HepG2 (cell line): ENCODE results near the gene RAI2. TPM values are rescaled to one million over a fixed set of nuclear protein-coding genes. Genes with fewer than 3 reads are reported as not detected.

Experiments
- ATAC-seq: fragments of 200-7000 bp; cut with Tn5 transposase; 3 replicates; pipeline ENCODE4 v1.9.1; 2020; ENCODE audit warnings: mild to moderate bottlenecking, moderate library complexity
- BruUV-seq: library from RNA; stranded (reverse); fragments of 400-500 nt; replicated peaks from 2 replicates; lab custom pipeline; 2021; lab: Mats Ljungman, UMichigan
- CTCF ChIA-PET: fragments of 300-600 bp; formaldehyde crosslinking; extraction: SDS; loops from one replicate; lab custom pipeline; 2021; ENCODE audit warnings: low total read pairs, inconsistent platforms, low intra/inter-chr PET ratio; lab: Yijun Ruan, JAX
- POLR2A ChIA-PET: fragments of 350-600 bp; sonication (Branson Sonifier 250); formaldehyde crosslinking; loops from one replicate; lab custom pipeline; 2020; ENCODE audit warnings: antibody characterized with exemption, inconsistent platforms; lab: Yijun Ruan, JAX
- DNase-seq: peaks from one replicate; pipeline ENCODE4 v3.0.0-alpha.2; 2015; ENCODE audit warnings: low spot score
- FAIRE-seq: peaks from 3 replicates; lab custom pipeline; 2011; peaks lifted over from hg19 to GRCh38; lab: Jason Lieb, UNC
- H2AFZ ChIP-seq: one replicate; pipeline ENCODE4 v1.6.1; 2011; ENCODE audit warnings: low read length, inconsistent platforms
- H3K27ac ChIP-seq: fragments of 300-600 bp; 3 replicates; pipeline ENCODE4 v1.8.0; 2011; ENCODE audit warnings: mixed run types, mild to moderate bottlenecking, mixed read lengths, low read length, inconsistent platforms; ENCODE audit not compliant: insufficient read depth; ENCODE audit errors: extremely low read length
- H3K27me3 ChIP-seq, 2 experiments: fragments of 200-600 bp in 1 of 2; 2 replicates in 1 of 2; 3 replicates in 1 of 2; pipeline versions ENCODE4 v1.6.0 to v1.8.0; 2011; ENCODE audit warnings: low read length in 2 of 2, mild to moderate bottlenecking in 2 of 2, moderate library complexity in 2 of 2, inconsistent platforms in 1 of 2; ENCODE audit not compliant: insufficient read depth in 2 of 2, control insufficient read depth in 1 of 2
- H3K36me3 ChIP-seq, 2 experiments: fragments of 200-600 bp in 1 of 2; replicated peaks in 1 of 2; 2 replicates in 1 of 2; 3 replicates in 1 of 2; pipeline versions ENCODE4 v1.5.1 to v1.8.0; 2011; ENCODE audit warnings: low read length in 2 of 2, inconsistent platforms in 1 of 2; ENCODE audit not compliant: insufficient read depth in 2 of 2, control insufficient read depth in 1 of 2
- H3K4me1 ChIP-seq: 2 replicates; pipeline ENCODE4 v1.5.1; 2012; ENCODE audit warnings: low read length, inconsistent platforms; ENCODE audit not compliant: insufficient read depth
- H3K4me2 ChIP-seq: 2 replicates; pipeline ENCODE4 v1.6.0; 2011; ENCODE audit warnings: low read depth, low read length, inconsistent platforms
- H3K4me3 ChIP-seq, 3 experiments: fragments of 200-600 bp in 1 of 3; sonication (generic), shearing (Covaris generic) in 1 of 3; replicated peaks in 1 of 3; 2 replicates each; pipeline ENCODE4 v1.5.1; 2011 to 2016; ENCODE audit warnings: low read length in 3 of 3, inconsistent platforms in 2 of 3, low read depth in 2 of 3, mild to moderate bottlenecking in 2 of 3, control low read depth in 1 of 3, mixed read lengths in 1 of 3; ENCODE audit not compliant: insufficient read depth in 1 of 3
- H3K79me2 ChIP-seq: one replicate; pipeline ENCODE4 v1.6.1; 2011; ENCODE audit warnings: low read length, inconsistent platforms; ENCODE audit not compliant: insufficient read depth
- H3K9ac ChIP-seq: 2 replicates; pipeline ENCODE4 v1.6.0; 2011; ENCODE audit warnings: mild to moderate bottlenecking, low read depth, low read length, inconsistent platforms; ENCODE audit not compliant: insufficient read depth
- H3K9me3 ChIP-seq: 2 replicates; pipeline ENCODE4 v1.5.1; 2012; ENCODE audit warnings: mild to moderate bottlenecking, low read length
- H4K20me1 ChIP-seq: 2 replicates; pipeline ENCODE4 v1.6.0; 2011; ENCODE audit warnings: inconsistent platforms, mild to moderate bottlenecking, low read length, moderate library complexity; ENCODE audit not compliant: insufficient read depth
- AHR ChIP-seq: IDR thresholded peaks from 2 replicates; pipeline ENCODE4 v1.6.1; 2018; ENCODE audit warnings: missing genetic modification reagents, missing compliant biosample characterization
- ELF4 ChIP-seq: sonication (generic); formaldehyde crosslinking; IDR thresholded peaks from 2 replicates; pipeline ENCODE4 v1.5.0; 2020; ENCODE audit warnings: missing genetic modification reagents, mild to moderate bottlenecking, moderate library complexity, borderline replicate concordance
- MBD4 ChIP-seq: IDR thresholded peaks from 2 replicates; pipeline ENCODE4 v1.6.1; 2012; ENCODE audit warnings: low read length, inconsistent platforms, borderline replicate concordance
- MIER2 ChIP-seq: IDR thresholded peaks from 2 replicates; pipeline ENCODE4 v1.6.1; 2016; ENCODE audit warnings: missing biosample characterization, missing genetic modification reagents
- ZBTB49 ChIP-seq: sonication (generic); formaldehyde crosslinking; IDR thresholded peaks from 2 replicates; pipeline ENCODE4 v1.4.0; 2020; ENCODE audit warnings: missing genetic modification reagents, borderline replicate concordance
- ZFP90 ChIP-seq: sonication (generic); formaldehyde crosslinking; IDR thresholded peaks from 2 replicates; pipeline ENCODE4 v1.8.0; 2022; ENCODE audit warnings: missing genetic modification reagents, mild to moderate bottlenecking, inconsistent platforms, borderline replicate concordance
- ZNF274 ChIP-seq: sonication (generic); formaldehyde crosslinking; IDR thresholded peaks from 2 replicates; pipeline ENCODE4 v1.5.1; 2020; ENCODE audit warnings: mild to moderate bottlenecking, missing genetic modification reagents
- ZNF343 ChIP-seq: sonication (generic); formaldehyde crosslinking; IDR thresholded peaks from 2 replicates; pipeline ENCODE4 v1.4.0; 2020; ENCODE audit warnings: mild to moderate bottlenecking, missing genetic modification reagents
- ZNF713 ChIP-seq: sonication (generic); formaldehyde crosslinking; IDR thresholded peaks from 2 replicates; pipeline ENCODE4 v1.4.0; 2020; ENCODE audit warnings: mild to moderate bottlenecking, missing genetic modification reagents
- ZNF781 ChIP-seq: sonication (generic); formaldehyde crosslinking; IDR thresholded peaks from 2 replicates; pipeline ENCODE4 v1.5.1; 2020; ENCODE audit warnings: borderline replicate concordance, mild to moderate bottlenecking, missing genetic modification reagents; ENCODE audit errors: not compliant biosample characterization
- WGBS: methylation state at CpG from one replicate; pipeline ENCODE4 v1.1.6; 2017; ENCODE audit warnings: low lambda C conversion rate; 5-methylcytosine and 5-hydroxymethylcytosine counted together
- in situ Hi-C: cut with HindIII; loops from 2 replicates; pipeline ENCODE4 v1.10.0; 2017; ENCODE audit warnings: low pct_unique_long_range_greater_than_20kb; ENCODE audit not compliant: extremely low pct_ligation_motif_present
- intact Hi-C: fragments of 100-400 bp; cut with micrococcal nuclease; formaldehyde crosslinking; loops from one replicate; pipeline ENCODE4 v1.10.0; 2022; ENCODE audit not compliant: unreplicated experiment
- polyA plus RNA-seq, 8 experiments: library from polyadenylated mRNA; depleted of rRNA in 3 of 8; stranded (reverse) in 7 of 8; unstranded in 1 of 8; fragments of >200 nt; fragmentation: Illumina TruSeq in 4 of 8; extraction: Trizol in 4 of 8; gene quantifications; 2 replicates each; pipeline versions ENCODE4 v1.2.1 to v1.2.3, GENCODE V29; 2011 to 2016; ENCODE audit warnings: low read depth in 4 of 8, missing spikeins in 1 of 8, mixed read lengths in 1 of 8; ENCODE audit not compliant: insufficient read depth in 1 of 8
- total RNA-seq, 5 experiments: library from RNA; depleted of rRNA; stranded (reverse); fragments of >200 nt; fragmentation: Illumina TruSeq; extraction: Trizol; gene quantifications; 2 replicates each; pipeline ENCODE4 v1.2.3, GENCODE V29; 2016; ENCODE audit warnings: low read depth in 1 of 5
- TF ChIP-seq, protein P1 (sequence below): sonication (generic); formaldehyde crosslinking; IDR thresholded peaks from 2 replicates; pipeline ENCODE4 v1.5.1; 2020; ENCODE audit warnings: missing genetic modification reagents, mild to moderate bottlenecking, borderline replicate concordance
- TF ChIP-seq, protein P2 (sequence below): sonication (generic); formaldehyde crosslinking; IDR thresholded peaks from 2 replicates; pipeline ENCODE4 v1.8.0; 2022; ENCODE audit warnings: mild to moderate bottlenecking, missing genetic modification reagents, moderate library complexity
- TF ChIP-seq, protein P3 (sequence below): sonication (generic); formaldehyde crosslinking; IDR thresholded peaks from 2 replicates; pipeline ENCODE4 v1.4.0; 2020; ENCODE audit warnings: missing genetic modification reagents
- TF ChIP-seq, protein P4 (sequence below): sonication (generic); formaldehyde crosslinking; IDR thresholded peaks from 2 replicates; pipeline ENCODE4 v1.4.0; 2020; ENCODE audit warnings: missing genetic modification reagents

Gene RAI2
- total and polyA plus RNA-seq, 2 of the 13 experiments (the other 11 are each of a cell fraction or from before 2014, with no cell fraction given) = not detected

- TF ChIP-seq, protein P1, sequence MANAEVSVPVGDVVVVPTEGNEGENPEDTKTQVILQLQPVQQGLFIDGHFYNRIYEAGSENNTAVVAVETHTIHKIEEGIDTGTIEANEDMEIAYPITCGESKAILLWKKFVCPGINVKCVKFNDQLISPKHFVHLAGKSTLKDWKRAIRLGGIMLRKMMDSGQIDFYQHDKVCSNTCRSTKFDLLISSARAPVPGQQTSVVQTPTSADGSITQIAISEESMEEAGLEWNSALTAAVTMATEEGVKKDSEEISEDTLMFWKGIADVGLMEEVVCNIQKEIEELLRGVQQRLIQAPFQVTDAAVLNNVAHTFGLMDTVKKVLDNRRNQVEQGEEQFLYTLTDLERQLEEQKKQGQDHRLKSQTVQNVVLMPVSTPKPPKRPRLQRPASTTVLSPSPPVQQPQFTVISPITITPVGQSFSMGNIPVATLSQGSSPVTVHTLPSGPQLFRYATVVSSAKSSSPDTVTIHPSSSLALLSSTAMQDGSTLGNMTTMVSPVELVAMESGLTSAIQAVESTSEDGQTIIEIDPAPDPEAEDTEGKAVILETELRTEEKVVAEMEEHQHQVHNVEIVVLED (CRISPR knock-in tag) = no peak
- no peak for TF ChIP-seq ELF4 (CRISPR knock-in tag)
Observed at GRCh38 chrX:17773221-17773876, 87.7 kb downstream of the RAI2 start (continued).

DNA sequence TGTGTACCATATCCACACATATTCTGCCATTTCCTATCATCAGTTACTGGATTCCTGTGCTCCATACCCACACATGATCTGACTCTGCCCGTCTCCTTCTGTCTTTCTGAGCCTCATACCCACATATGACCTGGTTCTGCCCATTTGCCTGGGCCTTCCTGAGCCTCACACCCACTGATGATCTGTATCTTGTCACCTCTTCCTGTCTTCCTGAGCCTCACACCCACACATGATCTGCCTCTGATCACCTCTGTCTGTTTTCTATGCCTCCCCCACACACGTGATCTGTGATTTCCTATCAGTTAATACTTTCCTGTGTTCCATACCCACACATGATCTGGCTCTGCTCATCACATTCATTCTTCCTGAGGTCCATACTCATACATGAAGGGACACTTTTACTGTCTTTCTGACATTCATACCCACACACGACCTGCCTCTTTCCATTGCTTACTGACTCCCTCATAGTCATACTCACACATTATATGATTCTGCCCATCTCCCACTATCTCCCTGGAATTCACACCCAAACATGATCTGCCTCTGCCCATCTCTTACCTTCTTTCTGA, 91.3 kb downstream of the RAI2 start:
- ChIA-PET POLR2A (no interaction called here), CTCF (no interaction called here)
- H4K20me1 ChIP-seq = no peaks in the 10 kb centered on the region
- H3K9ac ChIP-seq = no peak overlapping the region
- no peak overlapping the region for H2AFZ ChIP-seq
- H3K4me3 ChIP-seq = no peak overlapping the region
- 3% methylated on average over 3 of the region's 3 CpGs for WGBS
- BruUV-seq = no TSS peak
- H3K4me2 ChIP-seq = no peak overlapping the region
- H3K27me3 ChIP-seq = no peaks in the 10 kb centered on the region; a peak in 1 of 5 replicates
- in situ Hi-C loops = no loop called here
- no peaks in the 10 kb centered on the region for H3K9me3 ChIP-seq
- intact Hi-C loops = no loop called here
- ATAC-seq = no peak
- H3K27ac ChIP-seq = no peak overlapping the region
- H3K79me2 ChIP-seq = no peaks in the 10 kb centered on the region
- no peaks in the 10 kb centered on the region for H3K4me1 ChIP-seq
- H3K36me3 ChIP-seq = no peaks in the 10 kb centered on the region
- FAIRE-seq = no peak
- DNase-seq = no peak
- no peak for TF ChIP-seq ZNF343 (CRISPR knock-in tag)
- TF ChIP-seq ZNF781 = no peak
- TF ChIP-seq, protein P2, sequence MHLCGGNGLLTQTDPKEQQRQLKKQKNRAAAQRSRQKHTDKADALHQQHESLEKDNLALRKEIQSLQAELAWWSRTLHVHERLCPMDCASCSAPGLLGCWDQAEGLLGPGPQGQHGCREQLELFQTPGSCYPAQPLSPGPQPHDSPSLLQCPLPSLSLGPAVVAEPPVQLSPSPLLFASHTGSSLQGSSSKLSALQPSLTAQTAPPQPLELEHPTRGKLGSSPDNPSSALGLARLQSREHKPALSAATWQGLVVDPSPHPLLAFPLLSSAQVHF (CRISPR knock-in tag) = no peak
- TF ChIP-seq AHR = no peak
- TF ChIP-seq, protein P3, sequence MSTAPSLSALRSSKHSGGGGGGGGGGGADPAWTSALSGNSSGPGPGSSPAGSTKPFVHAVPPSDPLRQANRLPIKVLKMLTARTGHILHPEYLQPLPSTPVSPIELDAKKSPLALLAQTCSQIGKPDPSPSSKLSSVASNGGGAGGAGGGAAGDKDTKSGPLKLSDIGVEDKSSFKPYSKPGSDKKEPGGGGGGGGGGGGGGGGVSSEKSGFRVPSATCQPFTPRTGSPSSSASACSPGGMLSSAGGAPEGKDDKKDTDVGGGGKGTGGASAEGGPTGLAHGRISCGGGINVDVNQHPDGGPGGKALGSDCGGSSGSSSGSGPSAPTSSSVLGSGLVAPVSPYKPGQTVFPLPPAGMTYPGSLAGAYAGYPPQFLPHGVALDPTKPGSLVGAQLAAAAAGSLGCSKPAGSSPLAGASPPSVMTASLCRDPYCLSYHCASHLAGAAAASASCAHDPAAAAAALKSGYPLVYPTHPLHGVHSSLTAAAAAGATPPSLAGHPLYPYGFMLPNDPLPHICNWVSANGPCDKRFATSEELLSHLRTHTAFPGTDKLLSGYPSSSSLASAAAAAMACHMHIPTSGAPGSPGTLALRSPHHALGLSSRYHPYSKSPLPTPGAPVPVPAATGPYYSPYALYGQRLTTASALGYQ (CRISPR knock-in tag) = no peak
- TF ChIP-seq MBD4 = no peak
- no peak for TF ChIP-seq ZNF713
- no peak for TF ChIP-seq ZBTB49
- TF ChIP-seq, protein P4, sequence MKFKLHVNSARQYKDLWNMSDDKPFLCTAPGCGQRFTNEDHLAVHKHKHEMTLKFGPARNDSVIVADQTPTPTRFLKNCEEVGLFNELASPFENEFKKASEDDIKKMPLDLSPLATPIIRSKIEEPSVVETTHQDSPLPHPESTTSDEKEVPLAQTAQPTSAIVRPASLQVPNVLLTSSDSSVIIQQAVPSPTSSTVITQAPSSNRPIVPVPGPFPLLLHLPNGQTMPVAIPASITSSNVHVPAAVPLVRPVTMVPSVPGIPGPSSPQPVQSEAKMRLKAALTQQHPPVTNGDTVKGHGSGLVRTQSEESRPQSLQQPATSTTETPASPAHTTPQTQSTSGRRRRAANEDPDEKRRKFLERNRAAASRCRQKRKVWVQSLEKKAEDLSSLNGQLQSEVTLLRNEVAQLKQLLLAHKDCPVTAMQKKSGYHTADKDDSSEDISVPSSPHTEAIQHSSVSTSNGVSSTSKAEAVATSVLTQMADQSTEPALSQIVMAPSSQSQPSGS (CRISPR knock-in tag) = no peak
- TF ChIP-seq ZFP90 (CRISPR knock-in tag) = no peak
- TF ChIP-seq MIER2 (CRISPR knock-in tag) = no peak
- no peak for TF ChIP-seq ZNF274
